CD4-positive, alpha-beta T cell treated with Interleukin-21 for 1 hour (primary cell): ENCODE data around the gene RASGRP2.

Source experiments
- DNase-seq: peaks from one replicate; pipeline ENCODE4 v3.0.0-alpha.2; 2020

Gene RASGRP2

GRCh38 chr11:64743591-64744543 lies at the start of gene RASGRP2:
TSS of gene RASGRP2 (minus strand) at chr11:64744142. CDS start at chr11:64742866, 1,276 bp downstream.
- DNase-seq: peak; percentile 88

- no peak for DNase-seq
Measured at GRCh38 chr11:64792482-64792881, 48.5 kb upstream of the RASGRP2 start.

GRCh38 chr11:64791781-64792291 lies 47.9 kb upstream of the RASGRP2 start:
- DNase-seq: no peak

GRCh38 chr11:64790205-64791095 lies 46.5 kb upstream of the RASGRP2 start:
- no peak for DNase-seq

- DNase-seq: no peak
Measured at GRCh38 chr11:64789331-64790204, 45.6 kb upstream of the RASGRP2 start.

GRCh38 chr11:64788321-64789215 lies 44.6 kb upstream of the RASGRP2 start:
- no peak for DNase-seq

- DNase-seq: peak; percentile 72
Measured at GRCh38 chr11:64787526-64788320, 43.8 kb upstream of the RASGRP2 start.

GRCh38 chr11:64786308-64786707 lies 42.4 kb upstream of the RASGRP2 start:
- DNase-seq: no peak

GRCh38 chr11:64784813-64785581 lies 41.1 kb upstream of the RASGRP2 start:
- no peak for DNase-seq

GRCh38 chr11:64778473-64779298 lies 34.7 kb upstream of the RASGRP2 start, which contains the start of gene SF1:
TSS of gene SF1 (minus strand) at chr11:64778542. CDS start at chr11:64778392, 150 bp downstream.
- peak; percentile 100 for DNase-seq

- DNase-seq: no peak
Measured at GRCh38 chr11:64778223-64778472, 34.2 kb upstream of the RASGRP2 start.

- peak; percentile 83 for DNase-seq
Measured at GRCh38 chr11:64777449-64778222, 33.7 kb upstream of the RASGRP2 start.

- no peak for DNase-seq
Measured at GRCh38 chr11:64776875-64777274, 32.9 kb upstream of the RASGRP2 start.

- no peak for DNase-seq
Measured at GRCh38 chr11:64776425-64776824, 32.5 kb upstream of the RASGRP2 start.

GRCh38 chr11:64774144-64774543 lies 30.2 kb upstream of the RASGRP2 start:
- DNase-seq: no peak

GRCh38 chr11:64772303-64773018 lies 28.5 kb upstream of the RASGRP2 start:
- DNase-seq: no peak

GRCh38 chr11:64771861-64772260 lies 27.9 kb upstream of the RASGRP2 start:
- DNase-seq: no peak
